GM19463 (cell line): Measurements from ENCODE around the gene WDR45B.

ENCODE experiments used
- ATAC-seq: cut with Tn5 transposase; IDR thresholded peaks from one replicate; pipeline ENCODE4 v1.9.1; 2021; ENCODE audit warnings: mild to moderate bottlenecking, moderate library complexity; ENCODE audit not compliant: unreplicated experiment

WDR45B gene

DNA sequence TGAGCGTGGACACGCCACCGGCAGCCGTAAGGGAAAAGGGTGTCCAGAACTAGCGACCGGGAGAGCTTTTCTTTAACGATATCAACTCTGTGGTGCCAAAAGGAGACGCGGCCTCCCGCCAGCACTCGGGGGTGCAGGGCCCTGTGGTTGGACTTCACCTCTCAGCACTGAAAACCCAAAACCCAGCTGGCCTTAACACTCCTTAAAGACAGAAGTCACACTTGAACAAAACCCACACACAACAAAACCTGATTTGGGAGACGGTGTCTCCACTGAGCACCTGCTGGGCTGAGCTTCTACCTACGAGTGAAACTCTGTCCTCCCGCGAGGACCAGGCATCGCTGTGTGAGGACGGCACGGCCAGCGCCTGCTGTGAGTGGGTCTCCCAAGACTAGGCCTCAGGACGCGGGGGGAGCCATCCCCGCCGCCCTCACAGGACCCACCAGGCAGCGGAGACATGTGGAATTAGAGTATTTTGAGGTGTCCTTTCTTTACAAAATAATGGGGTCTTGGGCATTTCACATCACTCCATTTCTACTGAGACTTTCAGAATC, 46.7 kb downstream of the WDR45B start:
- ATAC-seq = no peak

DNA sequence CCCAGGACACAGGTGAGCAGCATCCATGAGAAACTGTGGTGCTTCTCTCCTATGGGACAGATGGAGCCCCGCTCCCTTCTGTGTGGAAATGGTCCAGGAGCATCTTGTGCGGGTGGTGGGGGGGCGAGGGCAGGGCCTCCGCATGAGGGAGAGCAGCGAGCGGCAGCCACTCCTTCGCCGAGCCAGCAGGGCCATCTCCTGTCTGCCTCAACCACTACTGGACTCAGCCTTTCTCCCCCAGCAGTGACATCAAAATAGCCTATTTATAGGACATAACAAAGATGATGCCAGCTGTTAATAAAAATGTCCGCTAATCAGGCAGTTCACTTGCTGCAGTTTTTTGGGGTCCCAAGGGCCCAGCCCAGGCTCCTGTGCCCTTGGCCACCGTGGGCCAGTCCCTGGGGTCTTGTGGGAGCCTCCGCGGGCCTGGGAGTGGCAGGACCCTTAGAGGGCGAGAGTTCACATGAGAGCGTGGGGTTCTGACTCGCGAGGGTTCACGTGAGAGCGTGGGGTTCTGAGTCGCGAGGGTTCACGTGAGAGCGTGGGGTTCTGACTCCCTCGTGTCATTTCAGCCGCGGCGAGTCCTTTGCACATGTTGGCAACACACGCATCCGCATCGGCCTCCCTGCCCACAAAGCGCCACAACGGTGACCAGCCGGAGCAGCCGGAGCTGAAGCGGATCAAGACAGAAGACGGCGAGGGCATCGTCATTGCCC, 47.4 kb downstream of the WDR45B start:
- ATAC-seq = no peak

DNA sequence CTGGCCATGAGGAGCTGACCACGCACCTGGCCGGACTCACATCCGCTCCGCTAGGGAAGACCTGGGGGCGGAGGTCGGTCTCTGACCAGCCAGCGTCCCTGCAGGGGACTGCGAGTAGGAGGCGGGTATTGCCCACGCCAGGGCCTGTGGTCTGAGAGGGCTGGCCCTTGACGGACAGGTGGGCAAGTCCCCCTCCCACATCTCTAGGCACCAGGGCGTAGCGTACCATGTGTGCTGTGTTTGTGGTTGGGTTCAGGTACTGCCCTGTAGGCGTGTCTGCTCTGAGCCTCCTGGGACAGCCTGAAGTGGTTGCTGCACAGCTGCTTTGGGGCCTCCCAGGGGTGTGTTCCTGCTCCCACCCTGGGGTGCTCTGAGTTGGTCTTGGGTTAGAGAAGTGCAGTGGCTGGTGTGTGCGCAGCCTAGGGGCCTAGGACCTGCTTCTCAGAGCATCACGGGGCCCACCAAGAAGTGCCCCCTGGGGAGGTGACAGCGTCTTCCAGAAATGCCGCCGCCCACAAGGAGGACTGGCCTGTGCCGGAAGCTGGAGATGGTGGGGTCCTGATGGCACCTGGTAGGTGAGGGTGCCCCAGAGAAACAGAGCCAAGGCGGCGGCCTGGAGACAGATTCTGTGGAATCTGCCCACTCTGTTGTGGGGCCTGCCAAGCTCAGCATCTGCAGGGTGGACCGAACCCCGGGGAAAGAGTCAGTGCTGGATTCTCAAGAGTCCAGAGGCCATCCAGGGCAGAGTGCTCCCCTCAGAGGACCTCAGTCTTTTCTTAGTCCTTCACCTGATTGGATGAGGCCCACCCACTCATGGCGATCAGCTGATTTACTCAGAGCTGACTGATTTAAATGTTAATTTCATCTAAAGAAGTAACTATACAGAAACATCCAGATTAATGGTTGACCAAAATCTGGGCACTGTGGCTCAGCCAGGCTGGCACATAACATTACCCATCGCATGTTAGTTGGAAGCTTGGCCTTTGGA, 48.3 kb downstream of the WDR45B start:
- no peak for ATAC-seq

DNA sequence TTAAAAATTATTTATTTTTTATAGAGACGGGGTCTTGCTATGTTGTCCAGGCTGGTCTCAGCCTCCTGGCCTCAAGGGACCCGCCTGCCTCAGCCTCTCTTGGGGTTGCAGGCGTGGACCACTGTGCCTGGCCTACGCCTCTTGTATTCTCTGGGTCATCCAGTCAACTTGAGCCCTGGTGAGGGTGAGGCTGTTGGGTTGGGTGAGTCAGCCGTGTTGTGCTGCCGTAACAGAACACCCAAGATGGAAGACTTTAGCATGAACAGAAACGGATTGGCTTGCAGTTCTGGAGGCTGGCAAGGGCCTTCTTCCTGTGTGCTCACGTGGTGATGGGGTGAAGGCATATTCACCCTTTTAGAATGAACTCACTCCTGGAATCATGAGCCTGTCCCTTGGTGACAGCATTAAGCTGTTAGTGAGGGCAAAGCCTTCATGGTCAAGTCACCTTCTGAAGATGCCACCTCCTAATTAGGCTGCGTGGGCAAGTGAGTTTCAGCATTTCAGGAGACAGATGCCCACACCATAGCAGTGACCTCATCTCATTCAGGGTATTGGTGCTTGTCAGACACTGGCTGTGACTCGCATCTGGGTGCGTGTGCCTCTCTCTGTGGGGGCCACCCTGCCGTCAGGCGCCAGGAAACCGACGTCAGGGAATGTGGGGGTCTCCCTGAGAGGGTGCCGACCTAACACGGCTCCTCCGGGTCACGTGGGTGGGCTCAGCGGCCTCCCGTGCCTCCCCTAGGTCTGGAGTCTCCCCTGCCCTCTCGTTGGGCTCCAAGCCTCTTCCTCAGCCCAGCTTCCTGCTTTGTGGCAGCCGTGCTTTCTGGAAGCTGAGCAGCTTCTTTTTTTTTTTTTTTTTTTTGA, 49.8 kb downstream of the WDR45B start:
- no peak for ATAC-seq

DNA sequence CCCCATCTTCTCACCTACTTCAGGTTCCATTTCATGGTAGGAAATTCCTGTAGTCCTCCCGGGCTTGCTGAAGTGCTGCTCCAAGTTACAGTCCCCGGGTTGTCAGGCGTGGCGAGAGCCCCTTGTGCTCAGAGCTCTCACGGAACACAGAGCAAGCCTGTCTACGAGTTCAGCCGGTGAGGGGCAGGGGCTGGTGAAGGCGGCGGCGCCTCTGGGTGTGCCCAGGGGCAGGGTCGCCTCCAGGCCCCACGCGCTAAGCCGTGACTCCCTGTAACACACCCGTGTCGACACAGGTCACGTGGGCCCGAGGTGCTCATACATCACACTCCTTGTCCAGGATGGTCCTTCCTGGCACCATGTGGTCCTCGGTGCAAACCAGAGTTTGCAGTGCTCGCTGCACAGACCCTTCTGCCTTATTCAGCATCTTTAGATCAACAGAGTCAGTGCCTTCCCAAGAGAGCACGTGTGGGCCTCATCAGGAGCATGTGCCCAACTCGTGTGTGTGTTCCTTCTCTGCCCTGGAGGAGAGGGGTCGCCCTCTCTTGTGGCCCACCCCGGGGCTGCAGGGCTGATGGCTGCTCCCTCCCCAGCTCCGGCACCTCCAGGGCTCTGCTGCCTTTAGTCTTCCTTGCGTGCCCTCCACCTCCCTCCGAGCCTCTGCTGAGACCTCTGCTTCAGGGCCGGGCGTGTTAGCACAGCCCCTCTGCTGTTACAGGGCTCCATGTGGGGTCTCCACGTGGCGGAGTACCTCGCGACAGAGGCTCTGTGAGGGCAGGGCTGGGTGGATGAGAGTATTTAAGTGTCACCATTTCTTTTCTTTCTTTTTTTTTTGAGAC, 51.2 kb downstream of the WDR45B start:
- ATAC-seq = no peak

DNA sequence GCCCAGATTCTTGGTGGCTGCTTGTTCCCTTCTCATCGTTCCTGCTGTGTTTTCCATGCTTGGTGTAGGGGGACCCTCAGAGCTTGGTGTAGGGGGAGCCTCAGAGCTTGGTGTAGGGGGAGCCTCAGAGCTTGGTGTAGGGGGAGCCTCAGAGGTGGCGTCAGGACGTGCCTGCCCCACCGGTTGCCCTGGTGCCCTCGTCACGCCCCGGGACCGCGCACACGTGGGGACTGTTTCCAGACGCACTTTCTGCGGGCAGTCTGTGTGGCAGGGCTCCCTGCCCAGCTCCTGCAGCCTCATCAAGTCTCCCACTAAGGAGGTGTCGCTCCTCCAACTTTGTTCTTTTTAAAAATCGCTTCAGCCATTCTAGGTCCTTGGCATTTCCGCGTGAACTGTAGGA, 51.9 kb downstream of the WDR45B start:
- no peak for ATAC-seq

DNA sequence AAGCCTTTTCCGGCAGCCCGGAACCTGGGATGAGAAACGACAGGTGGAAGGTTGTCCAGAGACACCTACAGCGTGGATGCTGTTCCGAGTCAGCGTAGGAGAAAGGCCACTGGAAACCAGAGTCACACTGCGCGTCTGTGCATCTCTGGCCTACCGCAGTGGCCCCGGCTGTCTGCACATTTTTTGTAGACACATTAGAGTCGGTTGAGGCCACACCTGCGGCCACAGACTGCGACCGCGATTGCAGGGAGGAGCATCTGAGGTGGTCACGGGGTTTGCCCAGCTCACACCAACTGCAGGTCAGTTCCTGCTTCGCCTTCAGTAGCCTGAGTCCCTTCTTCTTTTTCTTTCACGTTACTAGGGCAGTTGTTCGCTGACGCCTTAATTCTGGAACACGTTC, 52.4 kb downstream of the WDR45B start:
- no peak for ATAC-seq

DNA sequence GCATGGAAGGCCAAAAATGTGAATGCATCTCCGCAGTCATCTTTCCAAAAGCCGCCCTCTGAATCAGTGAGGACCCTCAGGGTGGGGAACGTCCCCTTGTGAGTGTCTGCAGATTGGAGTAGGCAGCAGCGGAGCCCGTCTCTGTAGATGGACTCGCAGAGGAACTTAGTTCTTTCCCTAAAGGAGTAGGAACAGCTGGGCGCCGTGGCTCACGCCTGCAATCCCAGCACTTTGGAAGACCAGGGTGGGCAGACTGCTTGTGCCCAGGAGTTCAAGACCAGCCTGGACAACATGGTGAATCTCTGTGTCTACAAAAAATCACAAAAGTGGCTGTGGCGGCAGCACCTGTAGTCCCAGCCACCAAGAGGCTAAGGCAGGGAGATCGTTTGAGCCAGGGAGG, 53.7 kb downstream of the WDR45B start:
- ATAC-seq = no peak

DNA sequence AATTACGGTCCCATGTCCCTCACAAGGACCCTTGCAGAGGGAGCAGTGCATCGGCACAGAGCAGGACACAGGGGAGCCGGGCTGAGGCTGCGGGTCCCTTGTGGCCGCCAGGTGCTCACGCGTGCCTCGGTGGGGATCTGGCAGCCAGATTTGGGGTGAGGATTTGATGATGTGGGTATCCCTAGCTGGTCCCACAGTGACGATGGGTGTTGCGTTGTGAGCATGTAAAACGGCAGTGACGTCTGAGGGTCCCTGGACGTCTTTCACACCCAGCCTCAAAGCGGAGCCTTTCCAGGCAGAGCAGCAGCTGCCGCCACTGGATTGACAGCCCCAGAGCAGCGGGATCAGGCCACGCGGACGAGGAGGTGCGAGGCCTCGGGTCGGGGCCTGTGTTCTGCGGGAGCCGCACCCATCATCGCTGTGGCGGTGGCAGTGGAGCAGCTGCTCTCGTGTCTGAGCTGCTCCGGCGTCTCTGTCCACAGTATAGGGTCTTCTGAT, 54.6 kb downstream of the WDR45B start:
- ATAC-seq = no peak

DNA sequence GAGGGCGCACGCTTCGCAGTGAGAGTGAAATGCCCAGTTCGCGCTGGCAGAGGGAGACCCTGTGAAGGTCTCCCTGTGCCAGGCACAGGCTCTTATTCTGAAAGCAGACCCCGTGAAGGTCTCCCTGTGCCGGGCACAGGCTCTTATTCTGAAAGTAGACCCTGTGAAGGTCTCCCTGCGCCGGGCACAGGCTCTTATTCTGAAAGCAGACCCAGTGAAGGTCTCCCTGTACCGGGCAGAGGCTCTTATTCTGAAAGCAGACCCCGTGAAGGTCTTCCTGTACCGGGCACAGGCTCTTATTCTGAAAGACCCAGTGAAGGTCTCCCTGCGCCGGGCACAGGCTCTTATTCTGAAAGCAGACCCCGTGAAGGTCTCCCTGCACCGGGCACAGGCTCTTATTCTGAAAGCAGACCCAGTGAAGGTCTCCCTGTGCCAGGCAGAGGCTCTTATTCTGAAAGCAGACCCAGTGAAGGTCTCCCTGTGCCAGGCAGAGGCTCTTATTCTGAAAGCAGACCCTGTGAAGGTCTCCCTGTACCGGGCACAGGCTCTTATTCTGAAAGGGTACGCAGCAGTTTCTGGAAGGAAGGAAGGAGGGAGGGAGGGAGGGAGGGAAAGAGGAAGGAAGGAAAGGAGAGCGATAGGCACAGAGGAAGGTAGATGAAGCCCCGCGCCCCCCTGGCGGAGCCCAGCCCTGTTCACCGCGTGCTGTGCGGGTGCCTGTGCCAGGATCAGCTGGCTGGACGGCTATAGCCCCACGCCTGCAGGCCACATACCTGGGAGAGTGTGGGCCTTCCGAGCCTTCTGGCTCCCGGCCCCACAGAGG, 55.3 kb downstream of the WDR45B start:
- ATAC-seq = no peak

DNA sequence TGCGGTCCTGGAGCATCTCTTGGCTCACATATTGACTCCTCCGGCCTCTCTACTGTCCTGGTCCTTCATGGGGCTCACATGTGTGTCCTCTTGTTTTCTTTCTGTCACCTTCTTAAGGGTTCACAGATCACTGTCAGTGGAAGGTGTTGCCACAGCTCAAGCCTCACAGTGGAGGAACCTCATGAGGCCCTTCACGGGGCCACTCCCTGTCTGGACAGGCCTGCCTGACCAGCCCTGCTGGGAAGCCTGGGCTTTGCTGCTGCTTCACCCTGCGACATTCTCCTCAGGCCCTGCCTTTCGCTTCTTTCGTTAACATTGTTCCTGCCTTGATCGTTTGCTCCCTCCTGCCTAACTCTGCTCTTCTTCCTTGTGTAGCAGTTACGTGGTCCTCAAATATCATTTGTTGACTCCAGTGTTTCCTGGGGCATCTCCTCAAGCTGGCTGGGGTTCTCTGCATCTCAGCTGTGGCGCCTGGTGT, 55.9 kb downstream of the WDR45B start:
- ATAC-seq = no peak

DNA sequence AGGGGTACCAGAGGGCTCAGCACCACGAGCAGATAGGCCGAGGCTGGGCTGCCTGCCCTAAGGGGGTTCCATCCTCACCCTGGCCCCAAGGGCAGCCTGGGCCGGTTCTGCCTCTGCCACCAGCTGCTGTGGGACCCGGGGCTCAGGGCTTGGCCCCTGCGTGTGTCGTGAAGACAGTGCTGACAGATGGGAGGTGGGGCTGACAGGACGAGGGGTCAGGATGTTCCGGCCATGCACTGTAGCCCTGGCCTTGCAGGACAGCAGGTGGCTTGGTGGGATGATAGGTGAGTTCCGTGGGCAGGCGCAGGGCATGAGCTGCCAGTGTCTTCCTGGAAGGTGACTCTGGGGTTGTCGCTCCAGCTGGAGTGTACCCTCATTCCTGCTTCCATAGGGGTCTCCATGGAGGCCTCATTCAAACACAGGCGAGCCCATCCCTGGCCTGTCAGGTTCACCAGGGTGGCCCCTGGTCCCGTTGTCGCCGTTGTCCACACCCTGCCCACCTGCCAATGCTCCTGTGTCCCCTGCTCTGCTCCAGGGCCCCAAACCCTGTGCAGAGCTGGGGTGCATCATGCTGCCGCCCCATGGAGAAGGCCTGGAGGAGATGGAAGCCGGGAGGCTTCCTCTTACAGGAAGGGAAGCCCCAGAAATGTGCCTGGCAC, 57.2 kb downstream of the WDR45B start:
- no peak for ATAC-seq

DNA sequence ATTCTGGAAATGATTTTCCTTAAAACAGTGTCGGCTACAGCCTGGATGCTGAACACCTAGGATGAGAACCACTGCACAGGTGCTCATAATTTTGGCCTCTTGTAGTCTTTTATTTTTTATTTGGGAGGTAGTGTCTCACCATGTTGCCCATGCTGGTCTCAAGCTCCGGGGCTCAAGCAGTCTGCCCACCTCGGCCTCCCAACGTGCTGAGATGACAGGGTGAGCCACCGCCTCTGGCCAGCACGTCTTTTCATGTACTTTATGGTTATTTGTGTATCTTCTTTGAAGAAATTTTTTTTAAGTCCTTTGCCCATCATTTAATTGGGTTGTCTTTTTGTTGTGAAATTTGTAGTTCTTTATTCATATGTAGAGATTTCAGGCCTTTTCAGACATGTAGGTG, 58.0 kb downstream of the WDR45B start:
- no peak for ATAC-seq

DNA sequence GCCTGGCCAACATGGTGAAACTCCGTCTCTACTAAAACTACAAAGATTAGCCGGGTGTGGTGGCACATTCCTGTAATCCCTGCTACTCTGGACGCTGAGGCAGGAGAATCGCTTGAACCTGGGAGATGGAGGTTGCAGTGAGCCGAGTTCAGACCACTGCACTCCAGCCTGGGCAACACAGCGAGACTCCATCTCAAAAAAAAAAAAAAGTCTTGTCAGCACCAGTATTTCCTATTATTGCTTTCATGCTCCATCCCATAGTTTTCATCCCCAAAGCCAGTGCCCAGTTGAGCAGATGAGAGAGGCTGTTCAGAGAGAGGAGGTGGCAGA, 58.4 kb downstream of the WDR45B start:
- no peak for ATAC-seq

DNA sequence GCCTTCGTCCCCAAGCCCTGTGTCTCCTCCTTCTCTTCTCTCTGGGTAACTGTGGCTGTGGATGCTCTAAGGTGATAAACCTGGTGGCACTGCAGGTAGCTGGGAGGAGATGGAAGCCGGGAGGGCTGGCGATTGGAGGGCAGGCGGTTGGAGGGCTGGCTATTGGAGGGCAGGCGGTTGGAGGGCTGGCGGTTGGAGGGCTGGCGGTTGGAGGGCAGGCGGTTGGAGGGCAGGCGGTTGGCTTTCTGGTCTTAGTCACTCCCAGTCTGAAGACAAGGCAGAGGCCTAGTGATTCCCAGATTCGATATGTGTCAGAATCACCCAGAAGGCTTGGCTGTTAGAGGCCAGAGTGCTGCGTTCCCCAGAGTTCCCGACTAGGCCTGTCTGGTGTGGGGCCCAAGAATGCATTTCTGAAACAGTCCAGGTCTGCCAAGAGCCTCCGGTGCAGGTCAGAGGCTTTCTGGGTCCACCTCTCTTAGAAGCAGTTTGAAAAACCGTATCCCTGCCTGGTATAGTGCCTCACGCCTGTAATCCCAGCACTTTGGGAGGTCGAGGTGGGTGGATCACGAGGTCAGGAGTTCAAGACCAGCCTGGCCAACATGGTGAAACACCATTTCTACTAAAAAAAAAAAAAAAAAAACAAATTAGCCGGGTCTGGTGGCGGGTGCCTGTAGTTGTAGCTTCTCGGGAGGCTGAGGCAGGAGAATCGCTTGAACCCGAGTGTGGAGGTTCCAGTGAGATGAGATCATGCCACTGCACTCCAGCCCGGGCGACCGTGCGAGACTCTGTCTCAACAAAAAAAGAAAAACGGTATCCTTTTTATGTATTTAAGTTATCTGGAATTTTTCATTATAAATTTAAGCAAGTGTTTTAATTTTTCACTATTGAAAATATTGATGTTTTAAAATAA, 59.7 kb downstream of the WDR45B start:
- no peak for ATAC-seq

DNA sequence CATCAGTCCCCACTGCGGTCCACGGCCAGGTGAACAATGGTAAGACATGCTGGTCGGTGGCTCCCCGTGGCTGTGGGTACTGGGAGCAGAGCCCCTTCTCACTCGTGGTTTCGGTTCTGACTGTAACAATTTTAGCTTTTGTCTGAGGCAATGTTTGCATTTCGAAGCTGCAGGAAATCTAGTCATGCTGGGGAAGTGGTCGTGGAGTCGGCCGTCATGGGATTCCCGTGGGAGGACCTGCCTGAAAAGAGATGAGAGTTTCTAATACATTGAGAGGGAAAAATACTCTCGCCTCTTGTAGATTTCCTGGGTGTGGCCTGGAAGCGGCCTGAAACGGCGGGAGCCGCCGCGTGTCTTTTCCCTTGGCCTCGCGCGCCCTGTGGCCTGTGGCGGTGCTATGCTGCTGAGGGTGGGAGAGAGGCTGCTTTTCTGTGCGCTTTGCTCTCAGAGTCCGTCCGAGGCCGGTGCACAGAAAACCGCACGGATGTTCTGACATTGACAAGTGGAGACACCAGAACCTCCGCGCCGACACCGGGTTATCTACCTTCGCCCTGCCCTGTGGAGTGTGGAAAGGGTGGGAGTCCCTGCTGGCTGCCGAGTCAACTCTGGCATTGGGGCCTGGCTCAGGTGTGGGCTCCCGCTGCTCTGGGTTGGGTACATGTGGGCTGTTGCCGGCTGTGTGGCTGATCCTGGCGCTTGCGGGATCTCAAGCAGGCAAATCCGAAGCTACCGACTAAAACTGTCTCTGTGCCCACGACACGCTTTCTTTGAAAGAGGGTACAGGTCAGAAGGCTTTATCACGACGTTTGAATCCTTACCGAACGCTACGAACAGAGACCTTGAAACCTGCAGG, 60.8 kb downstream of the WDR45B start:
- no peak for ATAC-seq
